ENCODE results near the gene CACNG6.

CACNG6 gene

DNA sequence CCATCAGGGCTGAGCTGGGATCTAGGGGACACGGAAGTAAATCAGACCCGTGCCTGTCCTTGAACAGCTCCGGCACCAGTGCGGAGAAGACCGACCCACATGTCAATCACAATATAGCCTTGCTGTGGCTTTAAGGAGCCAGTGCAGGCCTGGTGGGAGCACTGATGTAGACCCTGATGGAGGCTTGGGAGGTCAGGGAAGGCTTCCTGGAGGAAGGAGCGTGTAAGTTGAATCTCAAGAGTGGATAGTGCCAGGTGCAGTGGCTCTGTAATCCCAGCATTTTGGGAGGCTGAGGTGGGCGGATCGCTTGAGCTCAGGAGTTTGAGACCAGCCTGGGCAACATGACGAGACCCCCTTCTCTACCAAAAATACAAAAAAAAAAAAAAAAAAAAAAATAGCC is 39.5 kb upstream of the CACNG6 start:
- TF ChIP-seq ISL1 (CRISPR knock-in tag; IDR thresholded peaks at IDR 0.05) (no peak), ZNF565 (CRISPR knock-in tag; conservative IDR thresholded peaks at IDR 0.05; ENCODE audit: low read depth) (no peak), BACH2 (CRISPR knock-in tag; IDR thresholded peaks at IDR 0.05; ENCODE audit: borderline replicate concordance) (no peak), ZNF70 (CRISPR knock-in tag; IDR thresholded peaks at IDR 0.05) (no peak), GLIS3 (CRISPR knock-in tag; IDR thresholded peaks at IDR 0.05) (no peak), ARNTL (CRISPR knock-in tag; IDR thresholded peaks at IDR 0.05; ENCODE audit: borderline replicate concordance, low read depth) (no peak), ZNF8 (CRISPR knock-in tag; IDR thresholded peaks at IDR 0.05) (no peak), ZC3H10 (CRISPR knock-in tag; IDR thresholded peaks at IDR 0.05) (no peak), ZFP30 (CRISPR knock-in tag; IDR thresholded peaks at IDR 0.05) (no peak), SNAI2 (CRISPR knock-in tag; IDR thresholded peaks at IDR 0.05) (no peak), ZFP3 (CRISPR knock-in tag; IDR thresholded peaks at IDR 0.05) (no peak), PPARA (CRISPR knock-in tag; IDR thresholded peaks at IDR 0.05; ENCODE audit: borderline replicate concordance) (no peak)
- TF ChIP-seq, protein P1, sequence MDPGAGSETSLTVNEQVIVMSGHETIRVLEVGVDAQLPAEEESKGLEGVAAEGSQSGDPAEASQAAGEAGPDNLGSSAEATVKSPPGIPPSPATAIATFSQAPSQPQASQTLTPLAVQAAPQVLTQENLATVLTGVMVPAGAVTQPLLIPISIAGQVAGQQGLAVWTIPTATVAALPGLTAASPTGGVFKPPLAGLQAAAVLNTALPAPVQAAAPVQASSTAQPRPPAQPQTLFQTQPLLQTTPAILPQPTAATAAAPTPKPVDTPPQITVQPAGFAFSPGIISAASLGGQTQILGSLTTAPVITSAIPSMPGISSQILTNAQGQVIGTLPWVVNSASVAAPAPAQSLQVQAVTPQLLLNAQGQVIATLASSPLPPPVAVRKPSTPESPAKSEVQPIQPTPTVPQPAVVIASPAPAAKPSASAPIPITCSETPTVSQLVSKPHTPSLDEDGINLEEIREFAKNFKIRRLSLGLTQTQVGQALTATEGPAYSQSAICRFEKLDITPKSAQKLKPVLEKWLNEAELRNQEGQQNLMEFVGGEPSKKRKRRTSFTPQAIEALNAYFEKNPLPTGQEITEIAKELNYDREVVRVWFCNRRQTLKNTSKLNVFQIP (CRISPR knock-in tag; IDR thresholded peaks at IDR 0.05; ENCODE audit: borderline replicate concordance, low read depth): no peak
- TF ChIP-seq, protein P2, sequence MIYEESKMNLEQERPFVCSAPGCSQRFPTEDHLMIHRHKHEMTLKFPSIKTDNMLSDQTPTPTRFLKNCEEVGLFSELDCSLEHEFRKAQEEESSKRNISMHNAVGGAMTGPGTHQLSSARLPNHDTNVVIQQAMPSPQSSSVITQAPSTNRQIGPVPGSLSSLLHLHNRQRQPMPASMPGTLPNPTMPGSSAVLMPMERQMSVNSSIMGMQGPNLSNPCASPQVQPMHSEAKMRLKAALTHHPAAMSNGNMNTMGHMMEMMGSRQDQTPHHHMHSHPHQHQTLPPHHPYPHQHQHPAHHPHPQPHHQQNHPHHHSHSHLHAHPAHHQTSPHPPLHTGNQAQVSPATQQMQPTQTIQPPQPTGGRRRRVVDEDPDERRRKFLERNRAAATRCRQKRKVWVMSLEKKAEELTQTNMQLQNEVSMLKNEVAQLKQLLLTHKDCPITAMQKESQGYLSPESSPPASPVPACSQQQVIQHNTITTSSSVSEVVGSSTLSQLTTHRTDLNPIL (CRISPR knock-in tag; IDR thresholded peaks at IDR 0.05; ENCODE audit: low read depth): no peak
- TF ChIP-seq, protein P3, sequence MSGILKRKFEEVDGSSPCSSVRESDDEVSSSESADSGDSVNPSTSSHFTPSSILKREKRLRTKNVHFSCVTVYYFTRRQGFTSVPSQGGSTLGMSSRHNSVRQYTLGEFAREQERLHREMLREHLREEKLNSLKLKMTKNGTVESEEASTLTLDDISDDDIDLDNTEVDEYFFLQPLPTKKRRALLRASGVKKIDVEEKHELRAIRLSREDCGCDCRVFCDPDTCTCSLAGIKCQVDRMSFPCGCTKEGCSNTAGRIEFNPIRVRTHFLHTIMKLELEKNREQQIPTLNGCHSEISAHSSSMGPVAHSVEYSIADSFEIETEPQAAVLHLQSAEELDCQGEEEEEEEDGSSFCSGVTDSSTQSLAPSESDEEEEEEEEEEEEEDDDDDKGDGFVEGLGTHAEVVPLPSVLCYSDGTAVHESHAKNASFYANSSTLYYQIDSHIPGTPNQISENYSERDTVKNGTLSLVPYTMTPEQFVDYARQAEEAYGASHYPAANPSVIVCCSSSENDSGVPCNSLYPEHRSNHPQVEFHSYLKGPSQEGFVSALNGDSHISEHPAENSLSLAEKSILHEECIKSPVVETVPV (CRISPR knock-in tag; IDR thresholded peaks at IDR 0.05): no peak
- ATAC-seq: no peak

DNA sequence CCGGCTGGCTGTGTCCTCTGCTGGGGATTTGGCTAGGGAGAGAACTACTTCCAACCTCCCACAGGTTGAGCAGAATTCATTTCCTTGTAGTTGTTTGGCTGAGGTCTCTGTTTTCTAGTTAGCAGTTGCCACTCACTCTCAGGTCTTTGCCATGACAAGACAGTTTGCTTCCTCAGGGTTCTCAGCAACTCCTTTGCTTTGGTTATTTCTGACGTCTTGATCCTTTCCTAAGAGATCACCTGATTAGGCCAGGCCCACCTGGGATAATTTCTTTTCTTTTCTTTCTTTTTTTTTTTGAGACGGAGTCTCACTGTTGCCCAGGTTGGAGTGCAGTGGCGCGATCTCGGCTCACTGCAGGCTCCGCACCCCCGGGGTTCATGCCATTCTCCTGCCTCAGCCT is 38.1 kb upstream of the CACNG6 start:
- no peak for ATAC-seq
- no peak for TF ChIP-seq ZNF8 (CRISPR knock-in tag; IDR thresholded peaks at IDR 0.05)
- TF ChIP-seq GLIS3 (CRISPR knock-in tag; IDR thresholded peaks at IDR 0.05): no peak
- TF ChIP-seq, protein P4, sequence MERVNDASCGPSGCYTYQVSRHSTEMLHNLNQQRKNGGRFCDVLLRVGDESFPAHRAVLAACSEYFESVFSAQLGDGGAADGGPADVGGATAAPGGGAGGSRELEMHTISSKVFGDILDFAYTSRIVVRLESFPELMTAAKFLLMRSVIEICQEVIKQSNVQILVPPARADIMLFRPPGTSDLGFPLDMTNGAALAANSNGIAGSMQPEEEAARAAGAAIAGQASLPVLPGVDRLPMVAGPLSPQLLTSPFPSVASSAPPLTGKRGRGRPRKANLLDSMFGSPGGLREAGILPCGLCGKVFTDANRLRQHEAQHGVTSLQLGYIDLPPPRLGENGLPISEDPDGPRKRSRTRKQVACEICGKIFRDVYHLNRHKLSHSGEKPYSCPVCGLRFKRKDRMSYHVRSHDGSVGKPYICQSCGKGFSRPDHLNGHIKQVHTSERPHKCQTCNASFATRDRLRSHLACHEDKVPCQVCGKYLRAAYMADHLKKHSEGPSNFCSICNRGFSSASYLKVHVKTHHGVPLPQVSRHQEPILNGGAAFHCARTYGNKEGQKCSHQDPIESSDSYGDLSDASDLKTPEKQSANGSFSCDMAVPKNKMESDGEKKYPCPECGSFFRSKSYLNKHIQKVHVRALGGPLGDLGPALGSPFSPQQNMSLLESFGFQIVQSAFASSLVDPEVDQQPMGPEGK (CRISPR knock-in tag; IDR thresholded peaks at IDR 0.05; ENCODE audit: borderline replicate concordance): no peak
- TF ChIP-seq, protein P3 (CRISPR knock-in tag; IDR thresholded peaks at IDR 0.05): no peak
- TF ChIP-seq TOX (CRISPR knock-in tag; IDR thresholded peaks at IDR 0.05; ENCODE audit: borderline replicate concordance): no peak

DNA sequence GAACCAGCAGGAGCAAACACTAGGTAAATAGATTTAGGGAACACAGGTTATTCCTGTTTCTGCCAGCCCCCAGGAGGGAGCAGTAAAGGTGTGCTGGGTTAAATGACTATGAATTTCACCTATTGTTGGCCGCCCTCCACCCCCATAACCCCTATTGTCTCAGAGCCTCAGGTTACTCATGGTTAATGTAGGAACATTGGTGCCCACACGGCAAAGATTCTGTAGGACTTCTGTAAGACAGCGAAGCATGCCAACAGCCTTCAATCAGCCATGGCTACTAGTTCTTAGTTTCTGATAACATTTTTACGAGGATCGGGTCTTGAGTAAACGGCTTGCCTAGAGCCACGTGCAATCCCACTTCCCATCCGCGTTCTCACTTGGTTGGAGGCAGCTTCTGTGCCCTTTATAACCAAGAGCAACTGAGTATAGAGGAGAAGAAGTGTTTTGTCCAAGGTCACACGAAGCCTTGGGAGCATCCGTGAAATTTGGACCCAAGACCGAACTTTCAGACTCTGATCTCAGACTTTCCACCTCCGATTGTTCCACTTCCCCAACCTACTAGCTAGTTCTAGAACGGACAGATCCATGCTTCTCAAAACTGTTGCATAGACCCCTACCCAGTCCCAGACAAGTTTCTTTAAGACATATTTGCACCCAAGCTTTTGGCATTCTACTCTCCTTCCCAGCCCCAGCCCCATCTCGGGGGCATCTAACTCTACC is 33.8 kb upstream of the CACNG6 start:
- no peak for ATAC-seq
- no peak for TF ChIP-seq ZNF8 (CRISPR knock-in tag; IDR thresholded peaks at IDR 0.05)
- TF ChIP-seq CSDC2 (CRISPR knock-in tag; IDR thresholded peaks at IDR 0.05): no peak
- TF ChIP-seq OSR1 (CRISPR knock-in tag; IDR thresholded peaks at IDR 0.05): no peak
- no peak for TF ChIP-seq GLIS3 (CRISPR knock-in tag; IDR thresholded peaks at IDR 0.05)
- TF ChIP-seq ZC3H10 (CRISPR knock-in tag; IDR thresholded peaks at IDR 0.05): no peak
- TF ChIP-seq ZFP3 (CRISPR knock-in tag; IDR thresholded peaks at IDR 0.05): no peak
- no peak for TF ChIP-seq ZNF70 (CRISPR knock-in tag; IDR thresholded peaks at IDR 0.05)
- TF ChIP-seq, protein P2 (CRISPR knock-in tag; IDR thresholded peaks at IDR 0.05; ENCODE audit: low read depth): no peak
- TF ChIP-seq, protein P4 (CRISPR knock-in tag; IDR thresholded peaks at IDR 0.05; ENCODE audit: borderline replicate concordance): no peak

All from SK-N-SH treated with all-trans-retinoic acid at 6 μM for 48 hours (cell line).